A673 (cell line): ENCODE results near the gene OLAH. TPM values are rescaled to one million over a fixed set of nuclear protein-coding genes. Genes with fewer than 3 reads are reported as not detected.

Source experiments
- BruUV-seq: library from RNA; stranded (reverse); fragments of 400-500 nt; replicated peaks from 2 replicates; lab custom pipeline; 2021; lab: Mats Ljungman, UMichigan
- CTCF ChIA-PET: fragments of 300-600 bp; sonication (Branson Sonifier 250); formaldehyde crosslinking; loops from one replicate; lab custom pipeline; 2022; ENCODE audit warnings: antibody characterized with exemption; lab: Charles Lee
- POLR2A ChIA-PET: fragments of 300-600 bp; sonication (Branson Sonifier 250); formaldehyde crosslinking; loops from one replicate; lab custom pipeline; 2022; ENCODE audit warnings: antibody characterized with exemption; ENCODE audit not compliant: low non-redundant PET; lab: Charles Lee
- DNase-seq: peaks from one replicate; pipeline ENCODE4 v3.0.0-alpha.2; 2015; ENCODE audit warnings: low spot score
- H3K27ac ChIP-seq: fragments of 200-600 bp; sonication (generic); 2 replicates; pipeline ENCODE4 v1.5.1; 2016; ENCODE audit warnings: mixed run types, low read depth, mild to moderate bottlenecking, mixed read lengths, antibody characterized with exemption, low read length; ENCODE audit not compliant: poor library complexity, severe bottlenecking
- H3K27me3 ChIP-seq: fragments of 200-600 bp; sonication (generic); replicated peaks from 2 replicates; pipeline ENCODE4 v1.6.1; 2017; ENCODE audit warnings: mixed run types, low read depth, mild to moderate bottlenecking, mixed read lengths, antibody characterized with exemption, low read length; ENCODE audit not compliant: insufficient read depth, poor library complexity
- H3K36me3 ChIP-seq: fragments of 200-600 bp; sonication (generic); 2 replicates; pipeline ENCODE4 v1.6.1; 2016; ENCODE audit warnings: mixed run types, mild to moderate bottlenecking, mixed read lengths, antibody characterized with exemption, low read length; ENCODE audit not compliant: insufficient read depth, poor library complexity, severe bottlenecking
- H3K4me1 ChIP-seq: fragments of 200-600 bp; sonication (generic); 2 replicates; pipeline ENCODE4 v1.6.1; 2017; ENCODE audit warnings: mixed run types, mild to moderate bottlenecking, mixed read lengths, antibody characterized with exemption, low read length; ENCODE audit not compliant: insufficient read depth, poor library complexity, severe bottlenecking
- H3K4me3 ChIP-seq: fragments of 200-600 bp; sonication (generic); 2 replicates; pipeline ENCODE4 v1.5.1; 2016; ENCODE audit warnings: low read depth, mixed run types, mild to moderate bottlenecking, mixed read lengths, low read length; ENCODE audit not compliant: poor library complexity, severe bottlenecking
- H3K9me3 ChIP-seq: fragments of 200-600 bp; sonication (generic); 2 replicates; pipeline ENCODE4 v1.6.1; 2016; ENCODE audit warnings: mixed run types, low read depth, mild to moderate bottlenecking, mixed read lengths, antibody characterized with exemption, low read length; ENCODE audit not compliant: poor library complexity, severe bottlenecking
- CTCF ChIP-seq: fragments of 300-800, 200-600 bp; sonication (generic); conservative IDR thresholded peaks from 2 replicates; pipeline ENCODE4 v1.5.1; 2017; ENCODE audit warnings: low read depth, mild to moderate bottlenecking, antibody characterized with exemption, low read length, moderate library complexity, mixed read lengths
- EZH2 ChIP-seq: fragments of 200-600 bp; sonication (generic); IDR thresholded peaks from 2 replicates; pipeline ENCODE4 v1.6.1; 2017; ENCODE audit warnings: borderline replicate concordance, low read depth, mild to moderate bottlenecking, mixed read lengths, antibody characterized with exemption, low read length; ENCODE audit not compliant: poor library complexity, severe bottlenecking
- intact Hi-C: fragments of 100-400 bp; cut with micrococcal nuclease; formaldehyde crosslinking; loops from one replicate; pipeline ENCODE4 v1.10.0; 2022; ENCODE audit not compliant: unreplicated experiment
- total RNA-seq: library from RNA; stranded (reverse); gene quantifications from 2 replicates; pipeline ENCODE4 v1.2.3, GENCODE V29; 2021

Gene OLAH
- total RNA-seq, 1 experiment from 2014 or later = 1.6 TPM

- H3K27me3 ChIP-seq = no peaks in the 10 kb centered on the region
- no TSS peak for BruUV-seq
- no peak overlapping the region for H3K4me3 ChIP-seq
- DNase-seq = no peak
- H3K9me3 ChIP-seq = no peaks in the 10 kb centered on the region
- H3K4me1 ChIP-seq = no peaks in the 10 kb centered on the region
- ChIA-PET POLR2A (no interaction called here), CTCF (no interaction called here)
- intact Hi-C loops = no loop called here
- no peaks in the 10 kb centered on the region for H3K36me3 ChIP-seq
- TF ChIP-seq CTCF (no peak), EZH2 (no peak)
- no peak overlapping the region for H3K27ac ChIP-seq
These were observed 5.8 kb downstream of the OLAH start for GRCh38 chr10:15049533-15049932.

- no peaks in the 10 kb centered on the region for H3K9me3 ChIP-seq
- POLR2A ChIA-PET = no interaction called here
- no peak overlapping the region for H3K4me3 ChIP-seq
- no peak overlapping the region for H3K27ac ChIP-seq
- CTCF ChIA-PET = no interaction called here
- no peaks in the 10 kb centered on the region for H3K36me3 ChIP-seq
- no peaks in the 10 kb centered on the region for H3K4me1 ChIP-seq
- no peak for TF ChIP-seq CTCF
- no peak for TF ChIP-seq EZH2
- peaks cover 10% of the 10 kb centered on the region for H3K27me3 ChIP-seq
- no TSS peak for BruUV-seq
- no peak for DNase-seq
- intact Hi-C loops = no loop called here
These were observed 8.4 kb downstream of the OLAH start for GRCh38 chr10:15052121-15052520.

- no TSS peak for BruUV-seq
These were observed 9.3 kb downstream of the OLAH start for GRCh38 chr10:15053061-15053460.

More at GRCh38 chr10:15053061-15053460, 9.3 kb downstream of the OLAH start:
- ChIA-PET POLR2A (no interaction called here), CTCF (no interaction called here)
- no peaks in the 10 kb centered on the region for H3K9me3 ChIP-seq
- TF ChIP-seq EZH2 (no peak), CTCF (no peak)
- H3K4me3 ChIP-seq = no peak overlapping the region
- intact Hi-C loops = no loop called here
- no peak overlapping the region for H3K27ac ChIP-seq
- no peaks in the 10 kb centered on the region for H3K4me1 ChIP-seq
- no peak for DNase-seq
- peaks cover 10% of the 10 kb centered on the region for H3K27me3 ChIP-seq
- no peaks in the 10 kb centered on the region for H3K36me3 ChIP-seq
